Measurements from ENCODE around the gene AHRR.

DNA sequence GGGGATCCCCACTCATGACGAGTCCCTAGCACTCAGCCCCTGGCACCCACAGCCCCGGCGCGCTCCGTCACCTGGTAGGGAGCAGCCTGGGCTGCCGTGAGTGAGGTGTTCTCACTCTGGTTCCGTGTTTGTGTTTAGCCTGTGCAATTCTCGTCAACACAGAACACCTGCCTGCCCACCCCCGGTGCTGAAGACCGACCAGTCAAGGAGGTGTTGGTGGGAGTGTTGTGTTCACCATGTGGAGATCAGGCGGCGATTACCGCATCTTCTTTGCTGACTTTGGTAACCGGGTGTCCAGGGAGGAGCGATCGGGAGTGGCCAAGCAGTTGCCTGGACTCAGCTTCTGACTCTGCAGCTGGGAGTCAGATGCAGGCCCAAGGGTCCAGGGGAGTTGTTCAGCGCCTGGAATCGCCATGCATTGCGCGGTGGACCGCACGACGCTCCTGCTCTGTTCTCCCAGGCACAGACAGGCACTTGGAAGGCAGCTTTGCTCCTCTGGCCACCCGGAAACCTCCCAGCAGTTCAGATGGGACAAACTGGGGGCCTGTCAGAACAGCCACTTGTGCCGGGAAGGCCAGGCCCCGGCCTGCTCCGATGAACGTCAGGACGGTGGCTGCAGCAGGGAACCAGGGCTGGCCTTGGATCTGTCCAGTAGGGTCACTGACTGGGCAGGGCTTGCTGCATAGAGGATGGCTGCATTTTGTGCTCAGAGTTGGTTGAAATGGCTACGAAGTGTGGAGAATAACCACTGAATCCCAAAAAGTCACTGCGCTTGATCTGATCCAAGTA is 149.6 kb downstream of the AHRR start:
- no peak for TF ChIP-seq RFX5 (IDR thresholded peaks at IDR 0.05)
- TF ChIP-seq, protein P1, sequence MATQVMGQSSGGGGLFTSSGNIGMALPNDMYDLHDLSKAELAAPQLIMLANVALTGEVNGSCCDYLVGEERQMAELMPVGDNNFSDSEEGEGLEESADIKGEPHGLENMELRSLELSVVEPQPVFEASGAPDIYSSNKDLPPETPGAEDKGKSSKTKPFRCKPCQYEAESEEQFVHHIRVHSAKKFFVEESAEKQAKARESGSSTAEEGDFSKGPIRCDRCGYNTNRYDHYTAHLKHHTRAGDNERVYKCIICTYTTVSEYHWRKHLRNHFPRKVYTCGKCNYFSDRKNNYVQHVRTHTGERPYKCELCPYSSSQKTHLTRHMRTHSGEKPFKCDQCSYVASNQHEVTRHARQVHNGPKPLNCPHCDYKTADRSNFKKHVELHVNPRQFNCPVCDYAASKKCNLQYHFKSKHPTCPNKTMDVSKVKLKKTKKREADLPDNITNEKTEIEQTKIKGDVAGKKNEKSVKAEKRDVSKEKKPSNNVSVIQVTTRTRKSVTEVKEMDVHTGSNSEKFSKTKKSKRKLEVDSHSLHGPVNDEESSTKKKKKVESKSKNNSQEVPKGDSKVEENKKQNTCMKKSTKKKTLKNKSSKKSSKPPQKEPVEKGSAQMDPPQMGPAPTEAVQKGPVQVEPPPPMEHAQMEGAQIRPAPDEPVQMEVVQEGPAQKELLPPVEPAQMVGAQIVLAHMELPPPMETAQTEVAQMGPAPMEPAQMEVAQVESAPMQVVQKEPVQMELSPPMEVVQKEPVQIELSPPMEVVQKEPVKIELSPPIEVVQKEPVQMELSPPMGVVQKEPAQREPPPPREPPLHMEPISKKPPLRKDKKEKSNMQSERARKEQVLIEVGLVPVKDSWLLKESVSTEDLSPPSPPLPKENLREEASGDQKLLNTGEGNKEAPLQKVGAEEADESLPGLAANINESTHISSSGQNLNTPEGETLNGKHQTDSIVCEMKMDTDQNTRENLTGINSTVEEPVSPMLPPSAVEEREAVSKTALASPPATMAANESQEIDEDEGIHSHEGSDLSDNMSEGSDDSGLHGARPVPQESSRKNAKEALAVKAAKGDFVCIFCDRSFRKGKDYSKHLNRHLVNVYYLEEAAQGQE (IDR thresholded peaks at IDR 0.05), result no peak
- TF ChIP-seq POLR2A (IDR thresholded peaks at IDR 0.05; ENCODE audit: low read length), result no peak
- TF ChIP-seq, protein P2, sequence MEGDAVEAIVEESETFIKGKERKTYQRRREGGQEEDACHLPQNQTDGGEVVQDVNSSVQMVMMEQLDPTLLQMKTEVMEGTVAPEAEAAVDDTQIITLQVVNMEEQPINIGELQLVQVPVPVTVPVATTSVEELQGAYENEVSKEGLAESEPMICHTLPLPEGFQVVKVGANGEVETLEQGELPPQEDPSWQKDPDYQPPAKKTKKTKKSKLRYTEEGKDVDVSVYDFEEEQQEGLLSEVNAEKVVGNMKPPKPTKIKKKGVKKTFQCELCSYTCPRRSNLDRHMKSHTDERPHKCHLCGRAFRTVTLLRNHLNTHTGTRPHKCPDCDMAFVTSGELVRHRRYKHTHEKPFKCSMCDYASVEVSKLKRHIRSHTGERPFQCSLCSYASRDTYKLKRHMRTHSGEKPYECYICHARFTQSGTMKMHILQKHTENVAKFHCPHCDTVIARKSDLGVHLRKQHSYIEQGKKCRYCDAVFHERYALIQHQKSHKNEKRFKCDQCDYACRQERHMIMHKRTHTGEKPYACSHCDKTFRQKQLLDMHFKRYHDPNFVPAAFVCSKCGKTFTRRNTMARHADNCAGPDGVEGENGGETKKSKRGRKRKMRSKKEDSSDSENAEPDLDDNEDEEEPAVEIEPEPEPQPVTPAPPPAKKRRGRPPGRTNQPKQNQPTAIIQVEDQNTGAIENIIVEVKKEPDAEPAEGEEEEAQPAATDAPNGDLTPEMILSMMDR (IDR thresholded peaks at IDR 0.05), result no peak
- TF ChIP-seq HOXA7 (CRISPR knock-in tag; IDR thresholded peaks at IDR 0.05), result no peak
- no peak for TF ChIP-seq EP300 (IDR thresholded peaks at IDR 0.05)
- no peak for TF ChIP-seq MYC (IDR thresholded peaks at IDR 0.05; ENCODE audit: borderline replicate concordance, low read length)
- TF ChIP-seq, protein P3, sequence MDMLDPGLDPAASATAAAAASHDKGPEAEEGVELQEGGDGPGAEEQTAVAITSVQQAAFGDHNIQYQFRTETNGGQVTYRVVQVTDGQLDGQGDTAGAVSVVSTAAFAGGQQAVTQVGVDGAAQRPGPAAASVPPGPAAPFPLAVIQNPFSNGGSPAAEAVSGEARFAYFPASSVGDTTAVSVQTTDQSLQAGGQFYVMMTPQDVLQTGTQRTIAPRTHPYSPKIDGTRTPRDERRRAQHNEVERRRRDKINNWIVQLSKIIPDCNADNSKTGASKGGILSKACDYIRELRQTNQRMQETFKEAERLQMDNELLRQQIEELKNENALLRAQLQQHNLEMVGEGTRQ (IDR thresholded peaks at IDR 0.05), result no peak
- TF ChIP-seq ZFP36 (IDR thresholded peaks at IDR 0.05; ENCODE audit: borderline replicate concordance, partially characterized antibody), result no peak
- TF ChIP-seq SREBF2 (IDR thresholded peaks at IDR 0.05), result no peak
- no peak for TF ChIP-seq CBX8 (IDR thresholded peaks at IDR 0.05)
- TF ChIP-seq, protein P4, sequence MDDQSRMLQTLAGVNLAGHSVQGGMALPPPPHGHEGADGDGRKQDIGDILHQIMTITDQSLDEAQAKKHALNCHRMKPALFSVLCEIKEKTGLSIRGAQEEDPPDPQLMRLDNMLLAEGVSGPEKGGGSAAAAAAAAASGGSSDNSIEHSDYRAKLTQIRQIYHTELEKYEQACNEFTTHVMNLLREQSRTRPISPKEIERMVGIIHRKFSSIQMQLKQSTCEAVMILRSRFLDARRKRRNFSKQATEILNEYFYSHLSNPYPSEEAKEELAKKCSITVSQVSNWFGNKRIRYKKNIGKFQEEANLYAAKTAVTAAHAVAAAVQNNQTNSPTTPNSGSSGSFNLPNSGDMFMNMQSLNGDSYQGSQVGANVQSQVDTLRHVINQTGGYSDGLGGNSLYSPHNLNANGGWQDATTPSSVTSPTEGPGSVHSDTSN (IDR thresholded peaks at IDR 0.05), result no peak
- TF ChIP-seq CEBPB (IDR thresholded peaks at IDR 0.05), result no peak
- TF ChIP-seq GATA3 (IDR thresholded peaks at IDR 0.05; ENCODE audit: borderline replicate concordance), result no peak
